GM23338 (cell line): Measurements from ENCODE around the gene BANP. TPM values are rescaled to one million over a fixed set of nuclear protein-coding genes. Genes with fewer than 3 reads are reported as not detected.

Experiments used
- ATAC-seq: fragments of 200-7000 bp; cut with Tn5 transposase; 3 replicates; pipeline ENCODE4 v1.9.1; 2020
- DNase-seq: peaks from one replicate; pipeline ENCODE4 v3.0.0-alpha.2; 2015; ENCODE audit warnings: low spot score
- H2AFZ ChIP-seq: fragments of 200-600 bp; sonication (generic); 2 replicates; pipeline ENCODE4 v1.8.0; 2016; ENCODE audit warnings: antibody characterized with exemption, mild to moderate bottlenecking, moderate library complexity
- H3F3A ChIP-seq: fragments of 200-600 bp; sonication (generic); replicated peaks from 2 replicates; pipeline ENCODE4 v1.8.0; 2017; ENCODE audit warnings: antibody characterized with exemption, mixed run types, low read depth
- H3K27ac ChIP-seq: fragments of 200-600 bp; sonication (generic); 2 replicates; pipeline ENCODE4 v1.6.1; 2016; ENCODE audit warnings: low read depth
- H3K27me3 ChIP-seq: fragments of 200-600 bp; sonication (generic); 2 replicates; pipeline ENCODE4 v1.8.0; 2016; ENCODE audit warnings: mild to moderate bottlenecking, mixed run types, moderate library complexity; ENCODE audit not compliant: insufficient read depth
- H3K36me3 ChIP-seq: fragments of 200-600 bp; sonication (generic); 2 replicates; pipeline ENCODE4 v1.8.0; 2016; ENCODE audit warnings: mild to moderate bottlenecking; ENCODE audit not compliant: insufficient read depth
- H3K4me1 ChIP-seq: fragments of 200-600 bp; sonication (generic); 2 replicates; pipeline ENCODE4 v1.8.0; 2016; ENCODE audit warnings: mild to moderate bottlenecking, moderate library complexity; ENCODE audit not compliant: insufficient read depth
- H3K4me2 ChIP-seq: fragments of 200-600 bp; sonication (generic); 2 replicates; pipeline ENCODE4 v1.7.1; 2017; ENCODE audit warnings: mixed run types
- H3K4me3 ChIP-seq: fragments of 200-600 bp; sonication (generic); 2 replicates; pipeline ENCODE4 v1.6.1; 2016; ENCODE audit warnings: mixed run types
- H3K79me2 ChIP-seq: fragments of 200-600 bp; sonication (generic); replicated peaks from 2 replicates; pipeline ENCODE4 v1.8.0; 2017; ENCODE audit warnings: mild to moderate bottlenecking; ENCODE audit not compliant: insufficient read depth
- H3K9me2 ChIP-seq: fragments of 200-600 bp; sonication (generic); 2 replicates; pipeline ENCODE4 v1.8.0; 2017; ENCODE audit not compliant: insufficient read depth
- H4K20me1 ChIP-seq: fragments of 200-600 bp; sonication (generic); replicated peaks from 2 replicates; pipeline ENCODE4 v1.8.0; 2017; ENCODE audit warnings: mild to moderate bottlenecking; ENCODE audit not compliant: insufficient read depth
- H3K27ac Mint-ChIP-seq: 2 replicates; pipeline ENCODE4 v1.8.0; 2020; ENCODE audit warnings: inconsistent platforms, mild to moderate bottlenecking, moderate library complexity, mixed read lengths
- H3K27me3 Mint-ChIP-seq: 3 replicates; pipeline ENCODE4 v1.8.0; 2022; ENCODE audit warnings: low read depth, mild to moderate bottlenecking, moderate library complexity, mixed read lengths, inconsistent platforms; ENCODE audit not compliant: insufficient read depth, poor library complexity
- H3K36me3 Mint-ChIP-seq: 3 replicates; pipeline ENCODE4 v1.8.0; 2021; ENCODE audit warnings: low read depth, mild to moderate bottlenecking, inconsistent platforms, moderate library complexity, mixed read lengths
- H3K4me1 Mint-ChIP-seq: 3 replicates; pipeline ENCODE4 v1.8.0; 2020; ENCODE audit warnings: mild to moderate bottlenecking, inconsistent platforms, mixed read lengths
- H3K4me3 Mint-ChIP-seq: 3 replicates; pipeline ENCODE4 v1.8.0; 2021; ENCODE audit warnings: moderate library complexity, mild to moderate bottlenecking, inconsistent platforms, mixed read lengths
- H3K9me3 Mint-ChIP-seq: 3 replicates; pipeline ENCODE4 v1.8.0; 2020; ENCODE audit warnings: moderate library complexity, mild to moderate bottlenecking, inconsistent platforms, mixed read lengths
- CREB1 ChIP-seq: fragments of 250-450 bp; sonication (Bioruptor Pico); IDR thresholded peaks from 2 replicates; pipeline ENCODE4 v1.5.0; 2020; ENCODE audit warnings: low read depth, mild to moderate bottlenecking, moderate library complexity
- ETS1 ChIP-seq: IDR thresholded peaks from 2 replicates; pipeline ENCODE4 v1.6.1; 2016; ENCODE audit warnings: antibody characterized with exemption
- EZH2 ChIP-seq: fragments of 200-600 bp; sonication (generic); IDR thresholded peaks from one replicate; pipeline ENCODE4 v1.8.0; 2017; ENCODE audit warnings: antibody characterized with exemption, mild to moderate bottlenecking, low read depth; ENCODE audit not compliant: unreplicated experiment
- EZH2phosphoT487 ChIP-seq: fragments of 200-600 bp; sonication (generic); IDR thresholded peaks from one replicate; pipeline ENCODE4 v1.8.1; 2018; ENCODE audit warnings: antibody characterized with exemption; ENCODE audit not compliant: unreplicated experiment
- JUNB ChIP-seq: IDR thresholded peaks from one replicate; pipeline ENCODE4 v1.6.1; 2016; ENCODE audit warnings: antibody characterized with exemption; ENCODE audit not compliant: unreplicated experiment
- NANOG ChIP-seq: IDR thresholded peaks from 2 replicates; pipeline ENCODE4 v1.6.1; 2016; ENCODE audit warnings: antibody characterized with exemption, borderline replicate concordance
- POLR2AphosphoS5 ChIP-seq: IDR thresholded peaks from 2 replicates; pipeline ENCODE4 v1.6.1; 2016; ENCODE audit warnings: antibody characterized with exemption, low read depth
- STAT1 ChIP-seq: IDR thresholded peaks from one replicate; pipeline ENCODE4 v1.6.1; 2016; ENCODE audit warnings: antibody characterized with exemption; ENCODE audit not compliant: unreplicated experiment
- ZNF114 ChIP-seq: fragments of 250-450 bp; sonication (Bioruptor Pico); IDR thresholded peaks from 2 replicates; pipeline ENCODE4 v1.5.0; 2020; ENCODE audit warnings: mild to moderate bottlenecking, moderate library complexity
- ZNF331 ChIP-seq: fragments of 250-450 bp; sonication (Bioruptor Pico); IDR thresholded peaks from 2 replicates; pipeline ENCODE4 v1.5.0; 2020; ENCODE audit warnings: low read depth, mild to moderate bottlenecking, moderate library complexity
- polyA plus RNA-seq: library from polyadenylated mRNA; unstranded; fragments of >200 nt; fragmentation: Nextera tagmentation; extraction: Ambion mirVana; gene quantifications from 2 replicates; pipeline ENCODE4 v1.2.1, GENCODE V29; 2016
- total RNA-seq: library from RNA; depleted of rRNA; stranded (reverse); fragments of >200 nt; shearing (Covaris generic); gene quantifications from 2 replicates; pipeline ENCODE4 v1.2.3, GENCODE V29; 2014
- TF ChIP-seq, protein P1 (sequence below): IDR thresholded peaks from one replicate; pipeline ENCODE4 v1.6.1; 2018; ENCODE audit warnings: antibody characterized with exemption; ENCODE audit not compliant: unreplicated experiment
- TF ChIP-seq, protein P2 (sequence below), 2 experiments: fragments of 200-600 bp in 1 of 2; sonication (generic) in 1 of 2; conservative IDR thresholded peaks; 2 replicates each; pipeline versions ENCODE4 v1.5.1 to v1.6.1; 2016 to 2017; ENCODE audit warnings: antibody characterized with exemption in 2 of 2, low read depth in 2 of 2, mild to moderate bottlenecking in 2 of 2, moderate library complexity in 1 of 2

Gene BANP
- total and polyA plus RNA-seq, 2 experiments from 2014 or later = 22.3 to 48.0 TPM

- no peak for TF ChIP-seq CREB1
- TF ChIP-seq, protein P1, sequence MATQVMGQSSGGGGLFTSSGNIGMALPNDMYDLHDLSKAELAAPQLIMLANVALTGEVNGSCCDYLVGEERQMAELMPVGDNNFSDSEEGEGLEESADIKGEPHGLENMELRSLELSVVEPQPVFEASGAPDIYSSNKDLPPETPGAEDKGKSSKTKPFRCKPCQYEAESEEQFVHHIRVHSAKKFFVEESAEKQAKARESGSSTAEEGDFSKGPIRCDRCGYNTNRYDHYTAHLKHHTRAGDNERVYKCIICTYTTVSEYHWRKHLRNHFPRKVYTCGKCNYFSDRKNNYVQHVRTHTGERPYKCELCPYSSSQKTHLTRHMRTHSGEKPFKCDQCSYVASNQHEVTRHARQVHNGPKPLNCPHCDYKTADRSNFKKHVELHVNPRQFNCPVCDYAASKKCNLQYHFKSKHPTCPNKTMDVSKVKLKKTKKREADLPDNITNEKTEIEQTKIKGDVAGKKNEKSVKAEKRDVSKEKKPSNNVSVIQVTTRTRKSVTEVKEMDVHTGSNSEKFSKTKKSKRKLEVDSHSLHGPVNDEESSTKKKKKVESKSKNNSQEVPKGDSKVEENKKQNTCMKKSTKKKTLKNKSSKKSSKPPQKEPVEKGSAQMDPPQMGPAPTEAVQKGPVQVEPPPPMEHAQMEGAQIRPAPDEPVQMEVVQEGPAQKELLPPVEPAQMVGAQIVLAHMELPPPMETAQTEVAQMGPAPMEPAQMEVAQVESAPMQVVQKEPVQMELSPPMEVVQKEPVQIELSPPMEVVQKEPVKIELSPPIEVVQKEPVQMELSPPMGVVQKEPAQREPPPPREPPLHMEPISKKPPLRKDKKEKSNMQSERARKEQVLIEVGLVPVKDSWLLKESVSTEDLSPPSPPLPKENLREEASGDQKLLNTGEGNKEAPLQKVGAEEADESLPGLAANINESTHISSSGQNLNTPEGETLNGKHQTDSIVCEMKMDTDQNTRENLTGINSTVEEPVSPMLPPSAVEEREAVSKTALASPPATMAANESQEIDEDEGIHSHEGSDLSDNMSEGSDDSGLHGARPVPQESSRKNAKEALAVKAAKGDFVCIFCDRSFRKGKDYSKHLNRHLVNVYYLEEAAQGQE = no peak
- no peak for TF ChIP-seq JUNB
- TF ChIP-seq EZH2 = no peak
Measured at GRCh38 chr16:88045820-88046303, 94.6 kb downstream of the BANP start (continued).

GRCh38 chr16:88047462-88047861 is 96.2 kb downstream of the BANP start:
- H3K27me3 Mint-ChIP-seq = peaks cover 6% of the 10 kb centered on the region
- Histone ChIP-seq H3K27me3 (no peaks in the 10 kb centered on the region), H3K4me2 (no peak overlapping the region), H3K9me2 (no peaks in the 10 kb centered on the region), H2AFZ (no peak overlapping the region), H3K4me1 (no peaks in the 10 kb centered on the region), H3K4me3 (no peak overlapping the region), H3K27ac (no peak overlapping the region), H3K36me3 (no peaks in the 10 kb centered on the region), H3K79me2 (no peaks in the 10 kb centered on the region), H4K20me1 (no peaks in the 10 kb centered on the region), H3F3A (no peaks in the 10 kb centered on the region)
- DNase-seq = no peak
- no peaks in the 10 kb centered on the region for H3K9me3 Mint-ChIP-seq
- no peak overlapping the region for H3K27ac Mint-ChIP-seq
- H3K4me3 Mint-ChIP-seq = no peak overlapping the region
- ATAC-seq = no peak
- H3K4me1 Mint-ChIP-seq = no peaks in the 10 kb centered on the region
- H3K36me3 Mint-ChIP-seq = peaks cover 11% of the 10 kb centered on the region
- TF ChIP-seq STAT1 = no peak
- TF ChIP-seq ZNF114 (CRISPR knock-in tag) = no peak
- no peak for TF ChIP-seq EZH2phosphoT487
- no peak for TF ChIP-seq POLR2AphosphoS5
- no peak for TF ChIP-seq ZNF331 (CRISPR knock-in tag)
- TF ChIP-seq NANOG = no peak
- TF ChIP-seq, protein P1 = no peak
- TF ChIP-seq, protein P2, sequence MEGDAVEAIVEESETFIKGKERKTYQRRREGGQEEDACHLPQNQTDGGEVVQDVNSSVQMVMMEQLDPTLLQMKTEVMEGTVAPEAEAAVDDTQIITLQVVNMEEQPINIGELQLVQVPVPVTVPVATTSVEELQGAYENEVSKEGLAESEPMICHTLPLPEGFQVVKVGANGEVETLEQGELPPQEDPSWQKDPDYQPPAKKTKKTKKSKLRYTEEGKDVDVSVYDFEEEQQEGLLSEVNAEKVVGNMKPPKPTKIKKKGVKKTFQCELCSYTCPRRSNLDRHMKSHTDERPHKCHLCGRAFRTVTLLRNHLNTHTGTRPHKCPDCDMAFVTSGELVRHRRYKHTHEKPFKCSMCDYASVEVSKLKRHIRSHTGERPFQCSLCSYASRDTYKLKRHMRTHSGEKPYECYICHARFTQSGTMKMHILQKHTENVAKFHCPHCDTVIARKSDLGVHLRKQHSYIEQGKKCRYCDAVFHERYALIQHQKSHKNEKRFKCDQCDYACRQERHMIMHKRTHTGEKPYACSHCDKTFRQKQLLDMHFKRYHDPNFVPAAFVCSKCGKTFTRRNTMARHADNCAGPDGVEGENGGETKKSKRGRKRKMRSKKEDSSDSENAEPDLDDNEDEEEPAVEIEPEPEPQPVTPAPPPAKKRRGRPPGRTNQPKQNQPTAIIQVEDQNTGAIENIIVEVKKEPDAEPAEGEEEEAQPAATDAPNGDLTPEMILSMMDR (conservative IDR thresholded peaks at IDR 0.05; ENCODE audit: low read depth in 2 of 2) = no peak
- no peak for TF ChIP-seq ETS1
- no peak for TF ChIP-seq EZH2
- no peak for TF ChIP-seq JUNB
- TF ChIP-seq CREB1 = no peak
